Measurements from ENCODE around the gene ZNF804B. TPM values are rescaled to one million over a fixed set of nuclear protein-coding genes. Genes with fewer than 3 reads are reported as not detected.

The ZNF804B gene
- total and polyA plus RNA-seq, 9 of the 15 experiments (the other 6 are each of a cell fraction or from before 2014, with no cell fraction given) = 0.04 to 0.22 (median 0.09) TPM; not detected in 6

GRCh38 chr7:88789480-88790064 is 30.1 kb downstream of the ZNF804B start:
- intact Hi-C loops (cut with micrococcal nuclease) (loop anchor here (1.0 kb wide), 1 partner anchor 1638 kb away; no protein-coding TSS in a partner anchor), in situ Hi-C loops (cut with MboI) (no loop called here)
- Histone ChIP-seq H3K9me3 (replicated peaks; ENCODE audit: control insufficient read depth, insufficient read depth, low read depth, low read length) (no peaks in the 10 kb centered on the region), H3K4me3 (no peak overlapping the region), H3K9me1 (ENCODE audit: control insufficient read depth, insufficient read depth, low read length) (no peaks in the 10 kb centered on the region), H3K9ac (ENCODE audit: insufficient read depth in 1 of 2, low read depth in 2 of 2, low read length in 2 of 2) (no peak overlapping the region), H3K27me3 (ENCODE audit: control insufficient read depth in 2 of 2, insufficient read depth in 2 of 2, low read length in 2 of 2) (no peaks in the 10 kb centered on the region), H3K79me2 (ENCODE audit: control insufficient read depth, insufficient read depth, low read length) (no peaks in the 10 kb centered on the region), H3K4me1 (replicated peaks in 1 of 2; ENCODE audit: control insufficient read depth in 2 of 2, insufficient read depth in 2 of 2, low read length in 2 of 2) (no peaks in the 10 kb centered on the region), H2AFZ (ENCODE audit: low read depth, low read length) (no peak overlapping the region), H3K4me2 (ENCODE audit: insufficient read depth, low read length) (no peak overlapping the region), H3K27ac (ENCODE audit: extremely low read depth, low read depth, low read length) (no peak overlapping the region), H3K36me3 (ENCODE audit: control insufficient read depth, insufficient read depth, low read length) (no peaks in the 10 kb centered on the region), H4K20me1 (replicated peaks; ENCODE audit: control insufficient read depth, insufficient read depth, low read length) (no peaks in the 10 kb centered on the region)
- FAIRE-seq = no peak
- peak; percentile 62 for ATAC-seq
- ChIA-PET CTCF (ENCODE audit: low intra/inter-chr PET ratio) (no interaction called here), POLR2A (no interaction called here)
- 16% methylated on average over 2 of the region's 2 CpGs for WGBS (ENCODE audit: insufficient coverage, low coverage, missing lambda C conversion rate)
- no TSS peak for BruUV-seq (replicated peaks)
- TF ChIP-seq, protein P1, sequence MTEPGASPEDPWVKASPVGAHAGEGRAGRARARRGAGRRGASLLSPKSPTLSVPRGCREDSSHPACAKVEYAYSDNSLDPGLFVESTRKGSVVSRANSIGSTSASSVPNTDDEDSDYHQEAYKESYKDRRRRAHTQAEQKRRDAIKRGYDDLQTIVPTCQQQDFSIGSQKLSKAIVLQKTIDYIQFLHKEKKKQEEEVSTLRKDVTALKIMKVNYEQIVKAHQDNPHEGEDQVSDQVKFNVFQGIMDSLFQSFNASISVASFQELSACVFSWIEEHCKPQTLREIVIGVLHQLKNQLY (CRISPR knock-in tag; conservative IDR thresholded peaks at IDR 0.05) = no peak
- no peak for TF ChIP-seq CEBPG (CRISPR knock-in tag; IDR thresholded peaks at IDR 0.05)
- peak in 1 of 2 experiments; percentile 46; a peak in 1 of 4 replicates for TF ChIP-seq CEBPG (tag; conservative IDR thresholded peaks at IDR 0.05 in 1 of 2, IDR thresholded peaks at IDR 0.05 in 1 of 2)
- TF ChIP-seq, protein P2, sequence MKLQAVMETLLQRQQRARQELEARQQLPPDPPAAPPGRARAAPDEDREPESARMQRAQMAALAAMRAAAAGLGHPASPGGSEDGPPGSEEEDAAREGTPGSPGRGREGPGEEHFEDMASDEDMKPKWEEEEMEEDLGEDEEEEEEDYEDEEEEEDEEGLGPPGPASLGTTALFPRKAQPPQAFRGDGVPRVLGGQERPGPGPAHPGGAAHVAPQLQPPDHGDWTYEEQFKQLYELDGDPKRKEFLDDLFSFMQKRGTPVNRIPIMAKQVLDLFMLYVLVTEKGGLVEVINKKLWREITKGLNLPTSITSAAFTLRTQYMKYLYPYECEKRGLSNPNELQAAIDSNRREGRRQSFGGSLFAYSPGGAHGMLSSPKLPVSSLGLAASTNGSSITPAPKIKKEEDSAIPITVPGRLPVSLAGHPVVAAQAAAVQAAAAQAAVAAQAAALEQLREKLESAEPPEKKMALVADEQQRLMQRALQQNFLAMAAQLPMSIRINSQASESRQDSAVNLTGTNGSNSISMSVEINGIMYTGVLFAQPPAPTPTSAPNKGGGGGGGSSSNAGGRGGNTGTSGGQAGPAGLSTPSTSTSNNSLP (IDR thresholded peaks at IDR 0.05; ENCODE audit: borderline replicate concordance, low read depth, low read length) = peak; percentile 79; the same call in 1 of the 2 replicates
- TF ChIP-seq, protein P3, sequence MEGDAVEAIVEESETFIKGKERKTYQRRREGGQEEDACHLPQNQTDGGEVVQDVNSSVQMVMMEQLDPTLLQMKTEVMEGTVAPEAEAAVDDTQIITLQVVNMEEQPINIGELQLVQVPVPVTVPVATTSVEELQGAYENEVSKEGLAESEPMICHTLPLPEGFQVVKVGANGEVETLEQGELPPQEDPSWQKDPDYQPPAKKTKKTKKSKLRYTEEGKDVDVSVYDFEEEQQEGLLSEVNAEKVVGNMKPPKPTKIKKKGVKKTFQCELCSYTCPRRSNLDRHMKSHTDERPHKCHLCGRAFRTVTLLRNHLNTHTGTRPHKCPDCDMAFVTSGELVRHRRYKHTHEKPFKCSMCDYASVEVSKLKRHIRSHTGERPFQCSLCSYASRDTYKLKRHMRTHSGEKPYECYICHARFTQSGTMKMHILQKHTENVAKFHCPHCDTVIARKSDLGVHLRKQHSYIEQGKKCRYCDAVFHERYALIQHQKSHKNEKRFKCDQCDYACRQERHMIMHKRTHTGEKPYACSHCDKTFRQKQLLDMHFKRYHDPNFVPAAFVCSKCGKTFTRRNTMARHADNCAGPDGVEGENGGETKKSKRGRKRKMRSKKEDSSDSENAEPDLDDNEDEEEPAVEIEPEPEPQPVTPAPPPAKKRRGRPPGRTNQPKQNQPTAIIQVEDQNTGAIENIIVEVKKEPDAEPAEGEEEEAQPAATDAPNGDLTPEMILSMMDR (IDR thresholded peaks at IDR 0.05 in 2 of 3, conservative IDR thresholded peaks at IDR 0.05 in 1 of 3; ENCODE audit: insufficient read depth in 2 of 3, low read depth in 1 of 3, low read length in 3 of 3) = peak; percentile 33 to 51 (median 36); a peak in 3 of 6 replicates
- peak; percentile 9 to 53; a peak in 2 of 4 replicates for TF ChIP-seq RAD21 (CRISPR knock-in tag; conservative IDR thresholded peaks at IDR 0.05 in 1 of 2, IDR thresholded peaks at IDR 0.05 in 1 of 2)
- DNase-seq (ENCODE audit: extremely low read depth in 1 of 4, low spot score in 3 of 4) = peak in 2 of 4 experiments; percentile 9 to 15

Measured in K562 (cell line).